NB4 (cell line): ENCODE data around the gene ETV3L.

Experiments
- DNase-seq: peaks from one replicate; pipeline ENCODE4 v3.0.0; 2010; ENCODE audit warnings: low read depth
- H3K4me3 ChIP-seq: one replicate; pipeline ENCODE4 v1.5.1; 2011; ENCODE audit warnings: mild to moderate bottlenecking, low read depth, low read length, moderate library complexity
- MYC ChIP-seq: IDR thresholded peaks from 2 replicates; pipeline ENCODE4 v1.6.1; 2011; ENCODE audit warnings: low read depth, low read length
- POLR2A ChIP-seq: IDR thresholded peaks from 2 replicates; pipeline ENCODE4 v1.6.1; 2011; ENCODE audit warnings: mild to moderate bottlenecking; ENCODE audit not compliant: insufficient read length; ENCODE audit errors: extremely low read depth
- TF ChIP-seq, protein P1 (sequence below): IDR thresholded peaks from one replicate; pipeline ENCODE4 v1.5.1; 2012; ENCODE audit warnings: low read depth, low read length
- TF ChIP-seq, protein P2 (sequence below): IDR thresholded peaks from 2 replicates; pipeline ENCODE4 v1.6.1; 2011; ENCODE audit warnings: low read depth, low read length

The ETV3L gene

DNA sequence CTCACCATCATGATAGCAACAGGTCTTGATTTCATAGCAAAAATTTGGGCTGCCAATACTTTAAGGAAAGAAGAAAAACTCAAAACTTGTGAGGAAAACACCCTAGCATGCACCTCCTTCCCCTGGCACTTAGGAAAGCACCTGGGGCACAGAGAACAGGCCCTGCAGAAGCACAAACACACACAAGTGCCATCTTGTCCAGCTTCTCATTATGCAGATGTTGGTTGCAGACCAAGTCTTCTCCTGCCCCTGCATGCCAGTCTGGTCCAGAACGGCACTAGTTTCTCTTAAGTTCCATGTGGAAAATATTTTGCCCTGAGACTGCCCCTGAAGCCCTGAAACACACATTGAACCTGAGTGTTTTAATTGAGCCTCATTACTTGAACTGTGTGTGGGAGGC is 44.9 kb upstream of the ETV3L start:
- no peak overlapping the region for H3K4me3 ChIP-seq
- no peak for DNase-seq
- TF ChIP-seq POLR2A (no peak), MYC (no peak)
- TF ChIP-seq, protein P1, sequence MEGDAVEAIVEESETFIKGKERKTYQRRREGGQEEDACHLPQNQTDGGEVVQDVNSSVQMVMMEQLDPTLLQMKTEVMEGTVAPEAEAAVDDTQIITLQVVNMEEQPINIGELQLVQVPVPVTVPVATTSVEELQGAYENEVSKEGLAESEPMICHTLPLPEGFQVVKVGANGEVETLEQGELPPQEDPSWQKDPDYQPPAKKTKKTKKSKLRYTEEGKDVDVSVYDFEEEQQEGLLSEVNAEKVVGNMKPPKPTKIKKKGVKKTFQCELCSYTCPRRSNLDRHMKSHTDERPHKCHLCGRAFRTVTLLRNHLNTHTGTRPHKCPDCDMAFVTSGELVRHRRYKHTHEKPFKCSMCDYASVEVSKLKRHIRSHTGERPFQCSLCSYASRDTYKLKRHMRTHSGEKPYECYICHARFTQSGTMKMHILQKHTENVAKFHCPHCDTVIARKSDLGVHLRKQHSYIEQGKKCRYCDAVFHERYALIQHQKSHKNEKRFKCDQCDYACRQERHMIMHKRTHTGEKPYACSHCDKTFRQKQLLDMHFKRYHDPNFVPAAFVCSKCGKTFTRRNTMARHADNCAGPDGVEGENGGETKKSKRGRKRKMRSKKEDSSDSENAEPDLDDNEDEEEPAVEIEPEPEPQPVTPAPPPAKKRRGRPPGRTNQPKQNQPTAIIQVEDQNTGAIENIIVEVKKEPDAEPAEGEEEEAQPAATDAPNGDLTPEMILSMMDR: no peak
- TF ChIP-seq, protein P2, sequence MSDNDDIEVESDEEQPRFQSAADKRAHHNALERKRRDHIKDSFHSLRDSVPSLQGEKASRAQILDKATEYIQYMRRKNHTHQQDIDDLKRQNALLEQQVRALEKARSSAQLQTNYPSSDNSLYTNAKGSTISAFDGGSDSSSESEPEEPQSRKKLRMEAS: no peak

DNA sequence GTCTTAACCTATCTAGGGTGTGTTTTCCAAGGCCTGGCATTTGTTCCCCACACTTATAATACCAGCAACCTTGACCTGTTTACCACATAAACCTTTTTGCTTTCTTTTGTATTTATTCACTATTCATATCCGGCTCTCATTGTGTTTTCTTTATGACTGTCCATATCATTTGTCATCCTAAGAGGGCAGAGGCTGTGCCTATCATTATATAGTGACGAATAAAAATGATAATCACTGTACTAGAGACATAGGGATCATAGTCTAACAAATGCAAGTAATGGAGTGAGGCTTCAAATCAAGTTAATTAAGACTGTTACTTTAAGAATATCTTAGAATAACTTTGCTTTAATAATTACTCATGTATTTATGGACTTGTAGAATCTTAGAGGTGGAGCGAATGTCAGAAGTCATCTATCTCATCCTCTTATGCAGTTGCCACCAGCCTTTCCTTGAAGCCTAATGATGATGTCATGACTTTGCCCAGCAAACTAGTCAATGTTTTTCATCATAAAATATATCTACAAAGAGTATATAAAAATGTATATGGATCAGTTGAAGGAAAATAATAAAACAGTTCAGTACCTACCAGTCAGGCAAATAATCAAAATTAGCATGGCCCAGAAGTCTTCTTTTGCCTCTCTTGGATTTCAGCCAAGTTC is 43.3 kb upstream of the ETV3L start:
- H3K4me3 ChIP-seq: no peak overlapping the region
- DNase-seq: no peak
- TF ChIP-seq, protein P2: no peak
- TF ChIP-seq, protein P1: no peak
- no peak for TF ChIP-seq MYC
- no peak for TF ChIP-seq POLR2A

DNA sequence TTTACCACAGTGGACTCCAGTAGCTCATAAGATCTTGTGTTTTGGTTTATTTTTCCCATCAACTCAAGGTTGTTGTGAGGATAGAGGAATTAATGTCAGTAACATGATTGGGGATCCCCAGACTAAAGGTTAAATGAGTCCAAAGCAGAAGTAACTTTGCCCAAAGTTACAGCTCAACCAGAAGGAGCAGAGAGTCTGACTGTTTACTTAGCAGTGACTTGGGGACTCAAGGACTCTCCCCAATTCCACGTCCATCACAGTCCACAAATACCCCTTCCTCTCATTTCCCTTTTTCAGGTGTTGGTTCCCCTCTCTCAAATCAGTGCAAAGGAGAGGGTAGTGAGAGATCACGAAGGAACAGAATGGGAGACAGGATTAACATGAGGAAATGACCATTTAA is 42.6 kb upstream of the ETV3L start:
- no peak for TF ChIP-seq MYC
- TF ChIP-seq, protein P1: no peak
- TF ChIP-seq POLR2A: no peak
- H3K4me3 ChIP-seq: no peak overlapping the region
- DNase-seq: no peak

DNA sequence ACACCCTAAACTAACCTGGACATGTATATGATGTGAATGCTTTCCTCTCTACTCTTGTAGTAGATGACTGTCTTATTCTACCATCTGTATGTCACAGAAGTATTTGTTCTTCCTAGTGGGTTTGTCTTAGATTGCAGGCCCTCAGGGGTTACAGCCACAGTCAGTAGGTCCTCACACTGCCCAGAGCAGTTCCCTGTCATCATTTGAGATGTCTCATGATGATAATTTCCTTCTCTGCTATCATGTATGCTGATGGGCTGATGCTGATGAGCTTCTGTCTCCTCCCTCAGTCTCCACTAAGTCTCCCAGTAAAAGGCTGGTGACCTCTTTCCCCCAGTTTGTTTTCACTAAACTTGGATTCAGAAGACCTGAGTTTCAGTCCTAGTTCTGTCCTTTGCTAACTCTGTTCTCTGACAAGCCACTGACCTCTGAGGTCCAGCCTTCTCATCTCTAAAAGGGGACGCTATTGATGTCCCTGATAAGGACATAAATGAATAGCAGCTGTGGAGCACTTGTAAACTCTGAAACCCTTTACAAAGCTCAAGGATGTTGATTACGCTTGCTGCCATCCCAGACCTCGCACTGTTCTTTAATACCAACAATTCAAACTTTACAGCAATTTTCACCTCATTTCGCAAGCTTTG is 41.7 kb upstream of the ETV3L start:
- no peak for TF ChIP-seq POLR2A
- TF ChIP-seq, protein P2: no peak
- TF ChIP-seq, protein P1: no peak
- TF ChIP-seq MYC: no peak
- H3K4me3 ChIP-seq: no peak overlapping the region
- DNase-seq: no peak

DNA sequence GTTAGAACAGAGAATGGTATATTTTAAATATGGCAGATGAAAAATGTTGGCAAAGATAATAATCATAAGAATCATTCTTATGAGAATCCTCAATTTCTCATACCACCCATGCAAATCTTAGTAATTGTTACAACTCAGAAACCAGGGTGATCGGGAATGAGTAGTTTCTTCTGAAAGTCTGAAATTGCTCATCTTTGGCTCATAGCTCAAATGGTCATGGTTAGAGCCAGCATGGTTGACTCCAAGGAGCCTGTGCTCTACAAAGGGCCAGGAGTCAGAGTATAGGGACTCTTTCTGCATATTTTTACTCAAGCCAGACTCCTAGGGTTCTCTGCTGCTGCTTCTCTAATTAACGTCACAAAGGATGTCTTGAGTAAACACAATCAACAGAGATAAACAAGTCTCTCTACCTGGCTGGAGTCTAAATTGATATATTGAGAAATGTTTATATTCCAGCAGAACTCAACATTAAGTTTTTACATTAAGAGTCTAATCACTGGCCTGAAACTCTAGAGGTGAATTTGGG is 40.5 kb upstream of the ETV3L start:
- TF ChIP-seq, protein P1: no peak
- TF ChIP-seq MYC (no peak), POLR2A (no peak)
- TF ChIP-seq, protein P2: no peak
- DNase-seq: no peak
- no peak overlapping the region for H3K4me3 ChIP-seq
